K562 (cell line): ENCODE data around the gene KPNA3.

Experiments
- GMEB1 ChIP-seq: fragments of 250-450 bp; sonication (Bioruptor Pico); IDR thresholded peaks from 2 replicates; pipeline ENCODE4 v1.4.0; 2020; ENCODE audit warnings: mild to moderate bottlenecking
- HDAC2 ChIP-seq: fragments of 450-650 bp; IDR thresholded peaks from 2 replicates; pipeline ENCODE4 v1.6.1; 2016; ENCODE audit warnings: mild to moderate bottlenecking
- RFX7 ChIP-seq: fragments of 250-450 bp; sonication (Bioruptor Pico); IDR thresholded peaks from 2 replicates; pipeline ENCODE4 v1.5.1; 2021; ENCODE audit warnings: mild to moderate bottlenecking
- ZNF583 ChIP-seq: fragments of 250-450 bp; sonication (Bioruptor Pico); IDR thresholded peaks from 2 replicates; pipeline ENCODE4 v1.4.0; 2020

- TF ChIP-seq RFX7 (CRISPR knock-in tag): no peak
- TF ChIP-seq ZNF583 (CRISPR knock-in tag): no peak
- TF ChIP-seq GMEB1 (CRISPR knock-in tag): no peak
- no peak for TF ChIP-seq HDAC2
Measured at GRCh38 chr13:49683489-49683888, 109.0 kb downstream of the KPNA3 start.
